H1 (cell line): Measurements from ENCODE around the gene QSOX2.

Experiments used
- BACH1 ChIP-seq: IDR thresholded peaks from 2 replicates; pipeline ENCODE4 v1.6.1; 2012; ENCODE audit warnings: low read length, improper control_type of control experiment
- CREB1 ChIP-seq: IDR thresholded peaks from 2 replicates; pipeline ENCODE4 v1.6.1; 2012; ENCODE audit warnings: inconsistent platforms
- CTCF ChIP-seq, 3 experiments: IDR thresholded peaks; 1 replicate in 2 of 3; 2 replicates in 1 of 3; pipeline versions ENCODE4 v1.5.1 to v1.6.1; 2011; ENCODE audit warnings: low read length in 3 of 3, mild to moderate bottlenecking in 3 of 3, inconsistent platforms in 2 of 3, low read depth in 1 of 3, moderate library complexity in 1 of 3; ENCODE audit not compliant: insufficient read depth in 1 of 3; ENCODE audit errors: control extremely low read depth in 1 of 3
- EGR1 ChIP-seq: IDR thresholded peaks from 2 replicates; pipeline ENCODE4 v1.6.1; 2011; ENCODE audit warnings: low read depth, low read length, borderline replicate concordance
- EP300 ChIP-seq, 2 experiments: IDR thresholded peaks; 1 replicate in 1 of 2; 2 replicates in 1 of 2; pipeline ENCODE4 v1.6.1; 2011 to 2012; ENCODE audit warnings: low read depth in 2 of 2, low read length in 2 of 2, mild to moderate bottlenecking in 2 of 2, borderline replicate concordance in 1 of 2, inconsistent platforms in 1 of 2, moderate library complexity in 1 of 2
- POLR2A ChIP-seq, 2 experiments: IDR thresholded peaks; 1 replicate in 1 of 2; 2 replicates in 1 of 2; pipeline ENCODE4 v1.6.1; 2011; ENCODE audit warnings: low read depth in 2 of 2, low read length in 2 of 2, mild to moderate bottlenecking in 2 of 2; ENCODE audit errors: control extremely low read depth in 1 of 2
- POU5F1 ChIP-seq: IDR thresholded peaks from 2 replicates; pipeline ENCODE4 v1.6.1; 2011; ENCODE audit warnings: low read depth, mild to moderate bottlenecking, low read length, moderate library complexity
- RFX5 ChIP-seq: IDR thresholded peaks from 2 replicates; pipeline ENCODE4 v1.6.1; 2011; ENCODE audit warnings: low read depth, low read length, improper control_type of control experiment, borderline replicate concordance
- RNF2 ChIP-seq: fragments of 200-900, 300-1000 bp; sonication (generic); IDR thresholded peaks from 2 replicates; pipeline ENCODE4 v1.7.1; 2016; ENCODE audit warnings: borderline replicate concordance, low read depth, mild to moderate bottlenecking, antibody characterized with exemption, low read length; ENCODE audit not compliant: poor library complexity, severe bottlenecking; ENCODE audit errors: missing control alignments
- SIN3A ChIP-seq, 2 experiments: IDR thresholded peaks in 1 of 2; conservative IDR thresholded peaks in 1 of 2; 2 replicates each; pipeline ENCODE4 v1.6.1; 2011 to 2012; ENCODE audit warnings: low read length in 2 of 2, improper control_type of control experiment in 1 of 2, low read depth in 1 of 2, mild to moderate bottlenecking in 1 of 2
- TAF1 ChIP-seq: IDR thresholded peaks from 2 replicates; pipeline ENCODE4 v1.6.1; 2011; ENCODE audit warnings: mild to moderate bottlenecking, low read depth, low read length
- ZNF274 ChIP-seq: IDR thresholded peaks from 2 replicates; pipeline ENCODE4 v1.7.0; 2012; ENCODE audit warnings: low read length, borderline replicate concordance; ENCODE audit errors: extremely low read depth

GRCh38 chr9:136208675-136209074 is 36.9 kb downstream of the QSOX2 start:
- no peak for TF ChIP-seq CTCF (IDR thresholded peaks at IDR 0.05; ENCODE audit: control extremely low read depth in 1 of 3, insufficient read depth in 1 of 3, low read depth in 1 of 3, low read length in 3 of 3)
- no peak for TF ChIP-seq CREB1
- TF ChIP-seq ZNF274, result no peak
- no peak for TF ChIP-seq EGR1
- no peak for TF ChIP-seq RFX5
- TF ChIP-seq EP300 (IDR thresholded peaks at IDR 0.05; ENCODE audit: borderline replicate concordance in 1 of 2, low read depth in 2 of 2, low read length in 2 of 2), result no peak
- no peak for TF ChIP-seq POLR2A (IDR thresholded peaks at IDR 0.05; ENCODE audit: control extremely low read depth in 1 of 2, low read depth in 2 of 2, low read length in 2 of 2)
- TF ChIP-seq SIN3A (conservative IDR thresholded peaks at IDR 0.05 in 1 of 2, IDR thresholded peaks at IDR 0.05 in 1 of 2; ENCODE audit: low read depth in 1 of 2, low read length in 2 of 2), result no peak
- no peak for TF ChIP-seq POU5F1
- no peak for TF ChIP-seq BACH1
- TF ChIP-seq TAF1, result no peak
- no peak for TF ChIP-seq RNF2
